GM12864 (cell line): ENCODE measurements around the gene NR5A2.

ENCODE experiments used
- DNase-seq: peaks from one replicate; pipeline ENCODE4 v3.0.0-alpha.2; 2011; ENCODE audit warnings: low read depth
- H3K4me3 ChIP-seq: 2 replicates; pipeline ENCODE4 v1.5.1; 2011; ENCODE audit warnings: mild to moderate bottlenecking, low read depth, low read length, control low read depth
- TF ChIP-seq, protein P1 (sequence below): IDR thresholded peaks from 2 replicates; pipeline ENCODE4 v1.5.1; 2011; ENCODE audit warnings: low read depth, mild to moderate bottlenecking, moderate library complexity, low read length, control low read depth, inconsistent platforms; ENCODE audit errors: missing control alignments

Gene NR5A2

DNA sequence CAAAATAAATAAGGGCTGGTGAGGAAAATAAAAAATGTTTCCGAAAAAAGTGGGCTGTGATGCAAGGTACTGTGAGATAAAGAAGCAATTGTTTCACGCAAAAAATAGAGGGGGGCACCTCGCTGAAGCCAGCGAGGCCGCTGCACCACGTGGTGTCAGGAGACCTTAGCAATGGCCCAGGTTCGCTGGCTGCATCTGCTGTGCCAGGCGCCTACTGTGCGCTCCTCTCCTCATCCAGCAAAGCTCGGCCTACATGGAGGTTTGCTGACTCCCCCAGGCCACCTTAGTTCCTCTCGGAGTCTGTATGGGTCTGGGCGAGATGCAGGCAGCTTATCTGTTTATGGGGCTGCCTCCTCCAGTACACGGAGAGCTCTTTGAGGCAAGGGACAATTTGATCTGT is 119.6 kb downstream of the NR5A2 start:
- TF ChIP-seq, protein P1, sequence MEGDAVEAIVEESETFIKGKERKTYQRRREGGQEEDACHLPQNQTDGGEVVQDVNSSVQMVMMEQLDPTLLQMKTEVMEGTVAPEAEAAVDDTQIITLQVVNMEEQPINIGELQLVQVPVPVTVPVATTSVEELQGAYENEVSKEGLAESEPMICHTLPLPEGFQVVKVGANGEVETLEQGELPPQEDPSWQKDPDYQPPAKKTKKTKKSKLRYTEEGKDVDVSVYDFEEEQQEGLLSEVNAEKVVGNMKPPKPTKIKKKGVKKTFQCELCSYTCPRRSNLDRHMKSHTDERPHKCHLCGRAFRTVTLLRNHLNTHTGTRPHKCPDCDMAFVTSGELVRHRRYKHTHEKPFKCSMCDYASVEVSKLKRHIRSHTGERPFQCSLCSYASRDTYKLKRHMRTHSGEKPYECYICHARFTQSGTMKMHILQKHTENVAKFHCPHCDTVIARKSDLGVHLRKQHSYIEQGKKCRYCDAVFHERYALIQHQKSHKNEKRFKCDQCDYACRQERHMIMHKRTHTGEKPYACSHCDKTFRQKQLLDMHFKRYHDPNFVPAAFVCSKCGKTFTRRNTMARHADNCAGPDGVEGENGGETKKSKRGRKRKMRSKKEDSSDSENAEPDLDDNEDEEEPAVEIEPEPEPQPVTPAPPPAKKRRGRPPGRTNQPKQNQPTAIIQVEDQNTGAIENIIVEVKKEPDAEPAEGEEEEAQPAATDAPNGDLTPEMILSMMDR, result no peak
- no peak for DNase-seq
- no peak overlapping the region for H3K4me3 ChIP-seq

DNA sequence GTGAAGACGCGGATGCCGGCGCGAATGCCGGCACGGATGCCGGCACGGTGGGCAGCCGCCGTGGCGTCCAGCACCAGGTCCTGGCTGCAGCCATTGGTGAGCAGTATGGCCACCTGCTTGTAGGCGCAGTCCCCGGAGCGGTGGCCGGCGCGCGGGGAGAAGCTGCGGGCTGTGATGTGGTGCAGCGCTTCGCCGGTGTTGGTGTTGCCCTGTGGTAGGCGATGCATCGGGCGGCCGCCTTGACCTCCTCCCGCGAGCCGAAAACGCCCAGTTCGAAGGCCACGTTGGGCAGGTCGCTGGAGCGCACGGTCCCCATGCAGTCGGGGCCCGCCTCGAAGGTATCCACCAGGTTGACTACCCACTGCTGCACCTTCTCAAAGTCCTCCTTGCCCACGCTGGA is 120.2 kb downstream of the NR5A2 start:
- DNase-seq, result no peak
- TF ChIP-seq, protein P1, result no peak
- no peak overlapping the region for H3K4me3 ChIP-seq

DNA sequence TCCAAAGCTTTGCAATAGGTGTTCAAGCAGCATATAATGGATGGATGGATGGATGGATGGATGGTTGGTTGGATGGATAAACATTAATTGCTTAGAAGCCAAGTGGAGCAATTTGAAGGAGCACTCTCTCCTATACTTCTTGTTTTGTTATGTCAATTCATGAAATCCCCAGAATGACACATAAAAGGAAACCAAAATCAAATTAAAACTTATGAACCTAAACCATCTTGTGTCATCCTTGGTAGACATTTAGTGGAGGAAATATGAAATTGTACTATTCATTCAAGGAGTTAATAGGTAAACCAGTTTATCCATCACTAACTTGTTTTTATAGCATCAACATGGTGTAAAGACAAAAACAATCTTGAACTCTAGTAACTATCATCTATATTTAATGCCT is 122.5 kb downstream of the NR5A2 start:
- DNase-seq, result no peak
- no peak overlapping the region for H3K4me3 ChIP-seq
- TF ChIP-seq, protein P1, result no peak

DNA sequence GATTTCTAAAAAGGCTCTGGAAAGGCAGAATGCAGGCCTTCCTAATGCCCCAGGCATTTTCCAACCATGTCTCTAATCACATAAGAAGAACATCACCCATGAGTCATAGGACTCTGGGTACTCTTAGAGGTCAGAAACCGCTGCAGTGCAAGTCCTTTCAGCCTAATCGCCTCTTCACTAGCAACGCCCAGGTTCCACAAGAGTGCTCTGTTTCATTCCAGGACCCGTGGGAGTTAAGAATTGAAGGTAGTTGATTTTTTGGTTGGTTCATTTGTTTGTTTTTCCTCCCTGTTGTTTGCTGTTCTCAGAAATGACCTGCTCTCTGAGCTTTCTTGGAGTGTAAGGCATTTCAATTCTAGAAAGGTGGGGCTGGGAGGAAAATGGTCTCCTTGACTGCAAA is 123.2 kb downstream of the NR5A2 start:
- TF ChIP-seq, protein P1, result no peak
- no peak overlapping the region for H3K4me3 ChIP-seq
- DNase-seq, result peak; percentile 22

DNA sequence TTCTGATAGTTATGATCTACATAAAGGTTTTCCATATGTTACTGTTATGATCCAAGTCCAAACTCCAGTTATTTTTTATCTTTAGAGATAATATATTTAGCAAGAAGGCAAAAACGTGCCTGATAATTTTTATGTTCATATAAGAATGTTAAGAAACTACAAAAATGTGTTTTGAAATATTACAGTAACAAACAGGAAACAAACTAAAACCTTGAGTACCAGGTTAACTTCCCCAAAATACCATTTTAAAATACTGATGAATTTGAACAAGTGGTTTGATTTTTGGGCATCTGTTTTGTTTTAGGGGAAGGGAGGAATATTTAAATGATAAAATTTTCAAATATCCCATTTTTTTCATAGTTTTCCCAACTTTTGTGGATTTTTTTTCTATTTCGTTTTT is 124.8 kb downstream of the NR5A2 start:
- TF ChIP-seq, protein P1, result no peak
- no peak overlapping the region for H3K4me3 ChIP-seq
- no peak for DNase-seq

DNA sequence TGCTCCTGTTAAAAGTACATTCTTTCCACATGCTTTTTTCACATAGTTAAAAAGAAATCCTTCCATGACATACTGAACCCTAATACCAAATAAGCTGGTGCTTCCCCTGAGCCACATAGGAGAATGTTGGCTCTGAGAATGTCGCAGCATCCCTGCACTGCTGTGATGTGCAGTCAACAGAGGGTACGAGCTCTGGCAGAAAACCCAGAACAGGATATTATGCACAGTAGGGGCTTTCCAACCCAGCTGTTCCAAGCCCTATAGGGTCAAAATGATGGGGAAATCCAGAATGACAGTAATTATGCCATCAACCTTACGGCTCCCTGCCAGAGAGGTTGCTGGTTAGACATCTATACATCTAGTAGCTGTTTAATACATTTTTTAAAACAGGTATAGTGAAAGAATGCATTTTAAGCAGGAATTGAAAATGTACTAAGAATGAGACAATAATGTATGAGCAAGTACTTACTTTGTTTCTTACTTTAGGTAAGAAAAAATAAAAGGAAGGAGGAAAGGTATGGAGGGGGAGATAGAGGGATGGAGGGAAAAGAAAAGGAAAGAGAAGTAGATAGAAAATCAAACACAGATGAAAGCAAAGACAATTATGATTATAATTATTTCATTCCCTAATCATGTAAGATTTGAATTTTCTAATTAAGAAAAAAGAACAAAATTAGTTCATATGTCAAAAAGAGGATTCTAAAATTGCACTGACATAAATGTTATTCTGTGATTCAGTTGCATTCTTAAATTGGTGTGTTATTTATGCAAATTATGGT is 126.0 kb downstream of the NR5A2 start:
- TF ChIP-seq, protein P1, result no peak
- H3K4me3 ChIP-seq, result no peak overlapping the region

More for the DNA sequence above, 126.0 kb downstream of the NR5A2 start:
- DNase-seq, result peak; percentile 37
